Keratinocyte (primary cell): ENCODE data around the gene KIF1B.
"Not testable (repeated sequence)": the region's sequence is repeated elsewhere in the genome, so short reads cannot be mapped to it uniquely, and the experiment has no call there.

Source experiments
- CTCF ChIP-seq, 3 experiments: IDR thresholded peaks in 1 of 3; conservative IDR thresholded peaks in 1 of 3; optimal IDR thresholded peaks in 1 of 3; 2 replicates in 2 of 3; 3 replicates in 1 of 3; pipeline versions ENCODE3 to v1.5.1; 2011; ENCODE audit warnings: low read length in 3 of 3, mild to moderate bottlenecking in 3 of 3, moderate library complexity in 2 of 3, control low read depth in 1 of 3, inconsistent platforms in 1 of 3; ENCODE audit not compliant: insufficient read depth in 2 of 3; ENCODE audit errors: extremely low read depth in 1 of 3
- EZH2 ChIP-seq: IDR thresholded peaks from one replicate; pipeline ENCODE4 v1.6.1; 2012; ENCODE audit warnings: inconsistent platforms, mild to moderate bottlenecking, low read length, moderate library complexity

GRCh38 chr1:10425826-10426534 lies 215.6 kb downstream of the KIF1B start:
- not testable (repeated sequence) for TF ChIP-seq CTCF (optimal IDR thresholded peaks at IDR 0.05 in 1 of 3, IDR thresholded peaks at IDR 0.05 in 1 of 3, conservative IDR thresholded peaks at IDR 0.05 in 1 of 3; ENCODE audit: extremely low read depth in 1 of 3, insufficient read depth in 2 of 3, low read length in 3 of 3); EZH2
